ENCODE measurements around the gene PER3.

Gene PER3

DNA sequence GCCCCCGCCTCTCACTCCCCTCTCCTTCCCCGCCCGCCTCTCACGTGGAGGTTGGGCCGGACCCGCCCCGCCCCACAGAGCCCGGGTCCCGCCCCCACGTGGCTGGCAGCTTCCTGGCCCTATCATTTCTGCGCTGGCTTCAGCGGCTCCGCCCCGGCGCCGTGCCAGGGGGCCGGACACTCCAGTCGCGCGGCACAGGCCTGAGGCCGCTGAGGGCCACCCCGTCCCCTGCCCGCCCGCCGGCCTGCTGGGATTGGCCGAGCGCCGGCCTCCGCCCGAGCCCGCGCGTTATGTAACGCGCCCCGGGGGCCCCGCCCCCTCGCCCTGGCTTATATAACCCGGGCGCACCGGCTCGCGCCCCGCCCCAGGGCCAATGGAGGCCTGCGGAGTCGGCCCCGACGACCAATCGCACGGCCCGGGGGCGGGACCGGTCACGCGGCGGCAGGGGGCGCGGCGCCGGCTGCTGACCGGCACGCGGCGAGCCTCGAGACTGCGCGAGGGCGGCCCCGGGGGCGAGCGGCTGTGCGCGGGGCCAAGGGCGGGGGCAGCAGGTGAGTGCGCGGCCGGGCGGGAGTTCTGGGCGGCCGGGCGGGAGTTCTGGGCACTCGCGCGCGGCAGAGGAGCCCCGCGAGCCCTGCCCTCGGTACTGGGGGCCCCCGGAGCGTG, at the start of gene PER3:
TSS of gene PER3 (plus strand) at position 466 of the 666 bp plus-strand sequence. CDS start 587 bp downstream, outside the sequence.
- H3K4me3 ChIP-seq (ENCODE audit: control insufficient read depth, low read depth, low read length): peak within 1 kb of the TSS; percentile 54
- TF ChIP-seq, protein P1, sequence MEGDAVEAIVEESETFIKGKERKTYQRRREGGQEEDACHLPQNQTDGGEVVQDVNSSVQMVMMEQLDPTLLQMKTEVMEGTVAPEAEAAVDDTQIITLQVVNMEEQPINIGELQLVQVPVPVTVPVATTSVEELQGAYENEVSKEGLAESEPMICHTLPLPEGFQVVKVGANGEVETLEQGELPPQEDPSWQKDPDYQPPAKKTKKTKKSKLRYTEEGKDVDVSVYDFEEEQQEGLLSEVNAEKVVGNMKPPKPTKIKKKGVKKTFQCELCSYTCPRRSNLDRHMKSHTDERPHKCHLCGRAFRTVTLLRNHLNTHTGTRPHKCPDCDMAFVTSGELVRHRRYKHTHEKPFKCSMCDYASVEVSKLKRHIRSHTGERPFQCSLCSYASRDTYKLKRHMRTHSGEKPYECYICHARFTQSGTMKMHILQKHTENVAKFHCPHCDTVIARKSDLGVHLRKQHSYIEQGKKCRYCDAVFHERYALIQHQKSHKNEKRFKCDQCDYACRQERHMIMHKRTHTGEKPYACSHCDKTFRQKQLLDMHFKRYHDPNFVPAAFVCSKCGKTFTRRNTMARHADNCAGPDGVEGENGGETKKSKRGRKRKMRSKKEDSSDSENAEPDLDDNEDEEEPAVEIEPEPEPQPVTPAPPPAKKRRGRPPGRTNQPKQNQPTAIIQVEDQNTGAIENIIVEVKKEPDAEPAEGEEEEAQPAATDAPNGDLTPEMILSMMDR (conservative IDR thresholded peaks at IDR 0.05; ENCODE audit: control insufficient read depth, insufficient read depth, low read depth, low read length): no peak
- peak; percentile 92 for DNase-seq (ENCODE audit: low read depth)

DNA sequence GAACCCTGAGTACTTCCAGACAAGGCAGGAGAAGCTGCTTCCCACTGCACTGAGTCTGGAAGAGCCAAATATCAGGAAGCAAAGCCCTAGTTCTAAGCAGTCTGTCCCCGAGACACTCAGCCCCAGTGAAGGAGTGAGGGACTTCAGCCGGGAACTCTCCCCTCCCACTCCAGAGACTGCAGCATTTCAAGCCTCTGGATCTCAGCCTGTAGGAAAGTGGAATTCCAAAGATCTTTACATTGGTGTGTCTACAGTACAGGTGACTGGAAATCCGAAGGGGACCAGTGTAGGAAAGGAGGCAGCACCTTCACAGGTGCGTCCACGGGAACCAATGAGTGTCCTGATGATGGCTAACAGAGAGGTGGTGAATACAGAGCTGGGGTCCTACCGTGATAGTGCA, 46.0 kb upstream of the PER3 start:
- no peak for DNase-seq (ENCODE audit: low read depth)
- TF ChIP-seq, protein P1 (conservative IDR thresholded peaks at IDR 0.05; ENCODE audit: control insufficient read depth, insufficient read depth, low read depth, low read length): no peak
- H3K4me3 ChIP-seq (ENCODE audit: control insufficient read depth, low read depth, low read length): no peak overlapping the region

DNA sequence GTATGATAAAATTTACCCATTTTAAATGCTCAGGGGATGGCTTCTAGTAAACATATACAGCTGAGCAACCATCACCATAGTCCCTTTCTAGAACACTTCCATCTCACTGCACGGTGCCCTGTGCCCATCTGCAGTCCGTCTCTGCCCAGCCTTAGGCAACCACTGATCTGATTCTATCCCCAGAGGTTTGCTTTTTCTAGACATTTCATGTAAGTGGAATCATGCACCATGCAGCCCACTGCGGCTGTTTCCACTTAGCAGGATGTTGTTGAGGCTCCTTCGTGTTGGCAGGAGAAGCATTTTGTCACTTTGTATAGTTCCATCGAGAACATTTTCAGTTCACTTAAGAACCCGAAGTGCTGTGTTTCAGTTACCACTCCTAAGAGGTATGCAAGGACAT, 40.7 kb upstream of the PER3 start:
- no peak for DNase-seq (ENCODE audit: low read depth)
- TF ChIP-seq, protein P1 (conservative IDR thresholded peaks at IDR 0.05; ENCODE audit: control insufficient read depth, insufficient read depth, low read depth, low read length): no peak
- no peak overlapping the region for H3K4me3 ChIP-seq (ENCODE audit: control insufficient read depth, low read depth, low read length)

DNA sequence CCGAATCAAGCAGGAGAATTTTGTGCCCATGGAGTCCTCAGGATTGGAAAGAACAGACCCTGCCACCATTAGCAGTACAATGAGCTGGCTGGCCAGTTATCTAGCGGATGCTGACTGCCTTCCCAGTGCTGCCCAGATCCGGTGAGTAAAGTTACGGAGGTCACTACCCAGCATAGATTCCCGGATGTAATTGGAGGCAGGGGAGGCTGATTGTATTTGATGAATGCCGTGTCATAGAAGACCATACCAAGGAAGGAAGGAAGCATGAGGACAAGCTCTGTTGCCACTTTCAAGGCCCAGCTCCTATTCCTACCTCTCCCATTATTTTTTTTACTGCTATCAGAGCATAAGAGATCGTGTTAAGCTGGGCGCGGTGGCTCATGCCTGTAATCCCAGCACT, 39.2 kb upstream of the PER3 start:
- TF ChIP-seq, protein P1 (conservative IDR thresholded peaks at IDR 0.05; ENCODE audit: control insufficient read depth, insufficient read depth, low read depth, low read length): no peak
- DNase-seq (ENCODE audit: low read depth): no peak
- no peak overlapping the region for H3K4me3 ChIP-seq (ENCODE audit: control insufficient read depth, low read depth, low read length)

DNA sequence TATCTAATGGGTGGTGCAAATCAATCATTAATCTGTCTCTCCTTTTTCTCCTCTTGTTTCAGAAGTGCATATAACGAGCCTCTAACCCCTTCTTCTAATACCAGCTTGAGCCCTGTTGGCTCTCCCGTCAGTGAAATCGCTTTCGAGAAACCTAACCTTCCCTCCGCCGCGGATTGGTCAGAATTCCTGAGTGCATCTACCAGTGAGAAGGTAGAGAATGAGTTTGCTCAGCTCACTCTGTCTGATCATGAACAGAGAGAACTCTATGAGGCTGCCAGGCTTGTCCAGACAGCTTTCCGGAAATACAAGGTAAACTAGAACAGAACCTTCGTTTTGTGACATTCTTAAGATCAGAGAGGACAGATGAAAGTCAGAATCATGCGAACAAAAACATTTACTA, 38.3 kb upstream of the PER3 start:
- no peak for DNase-seq (ENCODE audit: low read depth)
- H3K4me3 ChIP-seq (ENCODE audit: control insufficient read depth, low read depth, low read length): no peak overlapping the region

DNA sequence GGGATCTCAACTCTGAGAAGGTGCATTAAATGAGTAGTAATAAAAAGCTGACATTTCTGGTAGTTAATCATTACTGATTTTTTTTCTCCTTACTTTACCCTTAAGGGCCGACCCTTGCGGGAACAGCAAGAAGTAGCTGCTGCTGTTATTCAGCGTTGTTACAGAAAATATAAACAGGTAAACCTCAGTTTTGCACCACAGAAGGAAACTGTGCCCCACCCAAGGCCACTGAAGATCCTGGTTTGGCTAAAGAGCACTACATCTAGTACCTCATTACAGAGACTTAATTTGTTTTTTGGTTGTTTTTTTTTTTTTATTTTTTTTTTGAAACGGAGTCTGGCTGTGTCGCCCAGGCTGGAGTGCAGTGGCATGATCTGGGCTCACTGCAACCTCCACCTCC, 36.5 kb upstream of the PER3 start:
- TF ChIP-seq, protein P1 (conservative IDR thresholded peaks at IDR 0.05; ENCODE audit: control insufficient read depth, insufficient read depth, low read depth, low read length): no peak
- H3K4me3 ChIP-seq (ENCODE audit: control insufficient read depth, low read depth, low read length): no peak overlapping the region
- DNase-seq (ENCODE audit: low read depth): no peak

More for the DNA sequence above, 38.3 kb upstream of the PER3 start:
- TF ChIP-seq, protein P1 (conservative IDR thresholded peaks at IDR 0.05; ENCODE audit: control insufficient read depth, insufficient read depth, low read depth, low read length): no peak
